Immature natural killer cell (primary cell): ENCODE data around the gene CD274. TPM values are rescaled to one million over a fixed set of nuclear protein-coding genes. Genes with fewer than 3 reads are reported as not detected.

Experiments
- DNase-seq, 3 donors: peaks; one replicate each; pipeline ENCODE4 v3.0.0; 2022; ENCODE audit warnings: mixed read lengths in 1 of 3
- H3K27ac Mint-ChIP-seq, 6 donors: one replicate each; pipeline ENCODE4 v1.8.0; 2020; ENCODE audit warnings: mixed read lengths in 6 of 6, mild to moderate bottlenecking in 5 of 6, inconsistent platforms in 4 of 6, moderate library complexity in 3 of 6
- H3K27me3 Mint-ChIP-seq, 3 donors: one replicate each; pipeline ENCODE4 v1.8.0; 2020 to 2021; ENCODE audit warnings: low read depth in 3 of 3, mild to moderate bottlenecking in 3 of 3, mixed read lengths in 3 of 3, moderate library complexity in 3 of 3, inconsistent platforms in 1 of 3
- H3K36me3 Mint-ChIP-seq, 3 donors: one replicate each; pipeline ENCODE4 v1.8.0; 2020; ENCODE audit warnings: mixed read lengths in 3 of 3, inconsistent platforms in 2 of 3, mild to moderate bottlenecking in 2 of 3
- H3K4me1 Mint-ChIP-seq, 2 donors: one replicate each; pipeline ENCODE4 v1.8.0; 2020; ENCODE audit warnings: inconsistent platforms in 2 of 2, mild to moderate bottlenecking in 2 of 2, mixed read lengths in 2 of 2, moderate library complexity in 1 of 2
- H3K4me3 Mint-ChIP-seq, 5 donors: one replicate each; pipeline ENCODE4 v1.8.0; 2020; ENCODE audit warnings: mild to moderate bottlenecking in 5 of 5, mixed read lengths in 5 of 5, inconsistent platforms in 3 of 5, moderate library complexity in 3 of 5
- H3K9me3 Mint-ChIP-seq, 6 donors: one replicate each; pipeline ENCODE4 v1.8.0; 2020; ENCODE audit warnings: mild to moderate bottlenecking in 6 of 6, mixed read lengths in 6 of 6, inconsistent platforms in 4 of 6, moderate library complexity in 3 of 6
- polyA plus RNA-seq, 3 donors: library from polyadenylated mRNA; unstranded; fragments of 300-500 nt; fragmentation: Illumina TruSeq; gene quantifications; one replicate each; pipeline ENCODE4 v1.2.3, GENCODE V29; 2021

CD274 gene
- polyA plus RNA-seq, 3 donors from 2014 or later: 1.5 to 3.1 (median 2.4) TPM

- Mint-ChIP-seq H3K4me1 (peaks cover 0 to 11% of the 10 kb centered on the region in 2 donors), H3K4me3 (peak overlapping the region in 1 of 5 donors; percentile 82), H3K27me3 (peaks cover 2 to 3% (median 3%) of the 10 kb centered on the region in 3 donors), H3K9me3 (peaks cover 0 to 2% (median 0%) of the 10 kb centered on the region in 6 donors), H3K36me3 (peaks cover 0 to 5% (median 0%) of the 10 kb centered on the region in 3 donors), H3K27ac (peak overlapping the region in 1 of 6 donors; percentile 83)
- no peak for DNase-seq
These were observed 59.2 kb downstream of the CD274 start for GRCh38 chr9:5509573-5509972.

GRCh38 chr9:5510360-5510931 lies 60.1 kb downstream of the CD274 start, which contains the start of gene PDCD1LG2:
TSS of gene PDCD1LG2 (plus strand) at chr9:5510531. CDS start at chr9:5522547, 12,016 bp downstream.
- H3K36me3 Mint-ChIP-seq: no peaks in the 10 kb centered on the region
- peaks cover 0 to 2% (median 1%) of the 10 kb centered on the region in 3 donors for H3K27me3 Mint-ChIP-seq
- no peaks in the 10 kb centered on the region for H3K9me3 Mint-ChIP-seq
- peak within 1 kb of the TSS in 3 of 5 donors; percentile 7 to 82 (median 35) for H3K4me3 Mint-ChIP-seq
- DNase-seq: no peak
- peaks cover 0 to 4% of the 10 kb centered on the region in 2 donors for H3K4me1 Mint-ChIP-seq
- peak within 1 kb of the TSS in 4 of 6 donors; percentile 37 to 89 (median 67) for H3K27ac Mint-ChIP-seq

- Mint-ChIP-seq H3K27ac (peak overlapping the region in 2 of 6 donors; percentile 83 to 89), H3K36me3 (no peaks in the 10 kb centered on the region), H3K27me3 (peaks cover 0 to 2% (median 1%) of the 10 kb centered on the region in 3 donors), H3K4me1 (peaks cover 0 to 4% of the 10 kb centered on the region in 2 donors), H3K9me3 (no peaks in the 10 kb centered on the region), H3K4me3 (peak overlapping the region in 1 of 5 donors; percentile 82)
- no peak for DNase-seq
These were observed 60.6 kb downstream of the CD274 start for GRCh38 chr9:5510989-5511388.

GRCh38 chr9:5511476-5511875 lies 61.1 kb downstream of the CD274 start:
- no peak for DNase-seq
- H3K36me3 Mint-ChIP-seq: no peaks in the 10 kb centered on the region
- peaks cover 0 to 4% of the 10 kb centered on the region in 2 donors for H3K4me1 Mint-ChIP-seq
- peak overlapping the region in 1 of 5 donors; percentile 14 for H3K4me3 Mint-ChIP-seq
- H3K27ac Mint-ChIP-seq: no peak overlapping the region
- H3K27me3 Mint-ChIP-seq: peaks cover 0 to 2% (median 1%) of the 10 kb centered on the region in 3 donors
- H3K9me3 Mint-ChIP-seq: no peaks in the 10 kb centered on the region

GRCh38 chr9:5511935-5512580 lies 61.7 kb downstream of the CD274 start:
- Mint-ChIP-seq H3K27ac (no peak overlapping the region), H3K4me3 (no peak overlapping the region), H3K27me3 (peaks cover 1 to 3% (median 2%) of the 10 kb centered on the region in 3 donors), H3K9me3 (no peaks in the 10 kb centered on the region), H3K4me1 (peaks cover 0 to 4% of the 10 kb centered on the region in 2 donors), H3K36me3 (no peaks in the 10 kb centered on the region)
- no peak for DNase-seq

GRCh38 chr9:5512658-5513452 lies 62.5 kb downstream of the CD274 start:
- peaks cover 0 to 3% (median 2%) of the 10 kb centered on the region in 3 donors for H3K27me3 Mint-ChIP-seq
- DNase-seq: no peak
- H3K9me3 Mint-ChIP-seq: no peaks in the 10 kb centered on the region
- H3K4me3 Mint-ChIP-seq: peak overlapping the region in 1 of 5 donors; percentile 9
- H3K36me3 Mint-ChIP-seq: no peaks in the 10 kb centered on the region
- no peak overlapping the region for H3K27ac Mint-ChIP-seq
- peaks cover 0 to 4% of the 10 kb centered on the region in 2 donors for H3K4me1 Mint-ChIP-seq

- Mint-ChIP-seq H3K36me3 (no peaks in the 10 kb centered on the region), H3K9me3 (no peaks in the 10 kb centered on the region), H3K27ac (no peak overlapping the region), H3K4me3 (no peak overlapping the region), H3K4me1 (peaks cover 0 to 8% of the 10 kb centered on the region in 2 donors), H3K27me3 (peaks cover 0 to 3% (median 0%) of the 10 kb centered on the region in 3 donors)
- DNase-seq: no peak
These were observed 63.7 kb downstream of the CD274 start for GRCh38 chr9:5513966-5514616.

- Mint-ChIP-seq H3K4me1 (peaks cover 0 to 13% of the 10 kb centered on the region in 2 donors), H3K36me3 (no peaks in the 10 kb centered on the region), H3K27ac (no peak overlapping the region), H3K4me3 (no peak overlapping the region), H3K27me3 (peaks cover 0 to 3% (median 0%) of the 10 kb centered on the region in 3 donors), H3K9me3 (no peaks in the 10 kb centered on the region)
- DNase-seq: no peak
These were observed 64.4 kb downstream of the CD274 start for GRCh38 chr9:5514617-5515260.

GRCh38 chr9:5515261-5515650 lies 64.9 kb downstream of the CD274 start:
- Mint-ChIP-seq H3K27ac (no peak overlapping the region), H3K27me3 (peaks cover 0 to 3% (median 0%) of the 10 kb centered on the region in 3 donors), H3K4me1 (peaks cover 0 to 9% of the 10 kb centered on the region in 2 donors), H3K9me3 (no peaks in the 10 kb centered on the region), H3K36me3 (no peaks in the 10 kb centered on the region), H3K4me3 (no peak overlapping the region)
- DNase-seq: no peak

GRCh38 chr9:5516453-5517220 lies 66.3 kb downstream of the CD274 start:
- H3K27ac Mint-ChIP-seq: no peak overlapping the region
- DNase-seq: no peak
- no peaks in the 10 kb centered on the region for H3K36me3 Mint-ChIP-seq
- peaks cover 0 to 9% of the 10 kb centered on the region in 2 donors for H3K4me1 Mint-ChIP-seq
- H3K9me3 Mint-ChIP-seq: no peaks in the 10 kb centered on the region
- H3K4me3 Mint-ChIP-seq: no peak overlapping the region
- H3K27me3 Mint-ChIP-seq: peaks cover 0 to 3% (median 0%) of the 10 kb centered on the region in 3 donors

- Mint-ChIP-seq H3K4me3 (no peak overlapping the region), H3K27me3 (peaks cover 0 to 3% (median 0%) of the 10 kb centered on the region in 3 donors), H3K4me1 (peaks cover 0 to 9% of the 10 kb centered on the region in 2 donors), H3K27ac (no peak overlapping the region), H3K9me3 (no peaks in the 10 kb centered on the region), H3K36me3 (no peaks in the 10 kb centered on the region)
- DNase-seq: no peak
These were observed 68.0 kb downstream of the CD274 start for GRCh38 chr9:5518171-5518936.

GRCh38 chr9:5518937-5519319 lies 68.6 kb downstream of the CD274 start:
- DNase-seq: no peak
- Mint-ChIP-seq H3K4me1 (peaks cover 0 to 9% of the 10 kb centered on the region in 2 donors), H3K27me3 (peaks cover 0 to 3% (median 2%) of the 10 kb centered on the region in 3 donors), H3K36me3 (no peaks in the 10 kb centered on the region), H3K27ac (no peak overlapping the region), H3K4me3 (no peak overlapping the region), H3K9me3 (no peaks in the 10 kb centered on the region)
